ENCODE measurements around the gene ZNF865. TPM values are rescaled to one million over a fixed set of nuclear protein-coding genes. Genes with fewer than 3 reads are reported as not detected.

ZNF865 gene
- total and polyA plus RNA-seq, 2 of the 4 experiments (the other 2 are of a cell fraction): under 0.01 to 4.6 TPM

GRCh38 chr19:55661826-55662225 is 56.4 kb downstream of the ZNF865 start:
- no TSS peak for BruUV-seq (replicated peaks)
- in situ Hi-C loops (cut with MboI; ENCODE audit: low sequenced_read_pairs): loop anchor here (25.0 kb wide), 2 partner anchors 1200 to 1525 kb away; partner anchors contain the start of genes CDC42EP5, CNOT3 and LENG9
- DNase-seq: no peak

More at GRCh38 chr19:55661826-55662225, 56.4 kb downstream of the ZNF865 start:
- Histone ChIP-seq H4K8ac (ENCODE audit: low read depth in 2 of 2, low read length in 2 of 2) (no peak overlapping the region), H3K9me3 (ENCODE audit: control insufficient read depth, insufficient read depth, low read length) (no peaks in the 10 kb centered on the region), H2AK9ac (replicated peaks; ENCODE audit: low read depth, low read length, poor library complexity) (no peak overlapping the region), H3K14ac (replicated peaks; ENCODE audit: low read depth, low read length) (no peak overlapping the region), H2AFZ (replicated peaks; ENCODE audit: low read length, poor library complexity) (no peak overlapping the region), H3K56ac (ENCODE audit: extremely low read depth, insufficient read depth, low read length) (no peak overlapping the region), H2BK5ac (ENCODE audit: low read depth, low read length, poor library complexity, severe bottlenecking) (no peak overlapping the region), H4K91ac (ENCODE audit: insufficient read depth, low read depth, low read length) (no peak overlapping the region), H2BK120ac (ENCODE audit: low read depth, low read length) (no peak overlapping the region), H4K5ac (ENCODE audit: low read depth, low read length) (no peak overlapping the region), H3K4ac (ENCODE audit: low read depth, low read length) (no peak overlapping the region), H3K9ac (ENCODE audit: low read depth, low read length) (no peak overlapping the region), H3K23ac (ENCODE audit: low read depth, low read length) (no peak overlapping the region), H3K4me1 (ENCODE audit: control insufficient read depth, insufficient read depth, low read length) (peaks cover 6% of the 10 kb centered on the region), H3K4me2 (ENCODE audit: low read depth, low read length) (no peak overlapping the region), H4K20me1 (ENCODE audit: insufficient read depth, low read length) (peaks cover 90% of the 10 kb centered on the region), H2BK15ac (ENCODE audit: low read depth, low read length) (no peak overlapping the region), H3K9me1 (ENCODE audit: insufficient read depth, low read length) (peaks cover 10% of the 10 kb centered on the region), H3K36me3 (ENCODE audit: control insufficient read depth, insufficient read depth, low read length) (peaks cover 68% of the 10 kb centered on the region), H3K18ac (ENCODE audit: low read depth, low read length) (no peak overlapping the region), H2BK20ac (ENCODE audit: low read depth, low read length) (no peak overlapping the region), H2AK5ac (ENCODE audit: low read depth, low read length) (no peak overlapping the region), H3K4me3 (ENCODE audit: insufficient read depth, low read depth, low read length) (no peak overlapping the region), H3K27me3 (ENCODE audit: control insufficient read depth, insufficient read depth, low read length) (no peaks in the 10 kb centered on the region), H3K27ac (ENCODE audit: insufficient read depth, low read length) (no peak overlapping the region), H3K79me1 (ENCODE audit: low read depth in 1 of 2, low read length in 2 of 2) (peaks cover 16 to 60% of the 10 kb centered on the region in 2 experiments)
- WGBS, 2 experiments (ENCODE audit: extremely low coverage in 2 of 2, insufficient read length in 1 of 2): 74% methylated on average over 6 of the region's 7 CpGs; no CpG with 5 or more reads in 1 of the 2 experiments
- dilution Hi-C loops (cut with HindIII; ENCODE audit: low sequenced_read_pairs, unreplicated experiment): no loop called here
- ChIA-PET CTCF (no interaction called here), POLR2A (ENCODE audit: unreplicated experiment) (no interaction called here)
- ATAC-seq (ENCODE audit: low read depth): no peak
- TF ChIP-seq BHLHE40 (IDR thresholded peaks at IDR 0.05; ENCODE audit: low read depth, low read length) (no peak), FOS (IDR thresholded peaks at IDR 0.05; ENCODE audit: low read depth, low read length) (no peak), RCOR1 (IDR thresholded peaks at IDR 0.05; ENCODE audit: insufficient replicate concordance, low read length) (no peak), SMC3 (IDR thresholded peaks at IDR 0.05; ENCODE audit: low read depth, low read length) (no peak), RFX5 (IDR thresholded peaks at IDR 0.05; ENCODE audit: low read depth, low read length) (no peak), MAFK (IDR thresholded peaks at IDR 0.05; ENCODE audit: low read depth, low read length) (no peak), NFE2L2 (IDR thresholded peaks at IDR 0.05; ENCODE audit: low read depth, low read length) (no peak), RAD21 (IDR thresholded peaks at IDR 0.05; ENCODE audit: low read length) (no peak)
- TF ChIP-seq, protein P1, sequence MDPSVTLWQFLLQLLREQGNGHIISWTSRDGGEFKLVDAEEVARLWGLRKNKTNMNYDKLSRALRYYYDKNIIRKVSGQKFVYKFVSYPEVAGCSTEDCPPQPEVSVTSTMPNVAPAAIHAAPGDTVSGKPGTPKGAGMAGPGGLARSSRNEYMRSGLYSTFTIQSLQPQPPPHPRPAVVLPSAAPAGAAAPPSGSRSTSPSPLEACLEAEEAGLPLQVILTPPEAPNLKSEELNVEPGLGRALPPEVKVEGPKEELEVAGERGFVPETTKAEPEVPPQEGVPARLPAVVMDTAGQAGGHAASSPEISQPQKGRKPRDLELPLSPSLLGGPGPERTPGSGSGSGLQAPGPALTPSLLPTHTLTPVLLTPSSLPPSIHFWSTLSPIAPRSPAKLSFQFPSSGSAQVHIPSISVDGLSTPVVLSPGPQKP (IDR thresholded peaks at IDR 0.05; ENCODE audit: borderline replicate concordance, low read depth, low read length): no peak
- intact Hi-C loops (cut with micrococcal nuclease): no loop called here

Data from IMR-90 (cell line).